Measurements from ENCODE around the gene APRT. TPM values are rescaled to one million over a fixed set of nuclear protein-coding genes. Genes with fewer than 3 reads are reported as not detected.

Gene APRT
- total RNA-seq, 2 donors from 2014 or later, result 200 to 230 TPM

GRCh38 chr16:88833086-88833485 is 21.4 kb upstream of the APRT start:
- Histone ChIP-seq H3K27ac (ENCODE audit: low read depth, low read length) (no peak overlapping the region), H3K4me1 (ENCODE audit: control insufficient read depth, insufficient read depth, low read length) (no peaks in the 10 kb centered on the region), H3K4me3 (ENCODE audit: low read length) (no peak overlapping the region), H3K36me3 (ENCODE audit: control insufficient read depth, insufficient read depth, low read length) (no peaks in the 10 kb centered on the region), H3K9me3 (ENCODE audit: control insufficient read depth, low read length) (no peaks in the 10 kb centered on the region), H3K27me3 (ENCODE audit: control insufficient read depth, insufficient read depth, low read length, poor library complexity, severe bottlenecking) (no peaks in the 10 kb centered on the region), H3K9ac (ENCODE audit: extremely low read depth, low read length, poor library complexity, severe bottlenecking) (no peak overlapping the region)
- TF ChIP-seq CTCF (conservative IDR thresholded peaks at IDR 0.05), result no peak
- H3K4me1 Mint-ChIP-seq, result no peaks in the 10 kb centered on the region
- H3K9me3 Mint-ChIP-seq, result no peaks in the 10 kb centered on the region
- WGBS, 2 experiments (ENCODE audit: insufficient coverage in 1 of 2, insufficient read length in 1 of 2), result 95 to 100% methylated on average over 6 to 13 of the region's 13 CpGs
- H3K36me3 Mint-ChIP-seq (ENCODE audit: low read depth), result peaks cover 5% of the 10 kb centered on the region
- DNase-seq, result no peak
- no peak overlapping the region for H3K27ac Mint-ChIP-seq
- no peaks in the 10 kb centered on the region for H3K27me3 Mint-ChIP-seq (ENCODE audit: insufficient read depth)
- H3K4me3 Mint-ChIP-seq, result no peak overlapping the region

GRCh38 chr16:88831838-88832237 is 20.1 kb upstream of the APRT start:
- H3K4me1 ChIP-seq (ENCODE audit: control insufficient read depth, insufficient read depth, low read length), result no peaks in the 10 kb centered on the region
- no peak overlapping the region for H3K9ac ChIP-seq (ENCODE audit: extremely low read depth, low read length, poor library complexity, severe bottlenecking)
- H3K27me3 ChIP-seq (ENCODE audit: control insufficient read depth, insufficient read depth, low read length, poor library complexity, severe bottlenecking), result no peaks in the 10 kb centered on the region
- Mint-ChIP-seq H3K9me3 (no peaks in the 10 kb centered on the region), H3K4me3 (no peak overlapping the region), H3K27me3 (ENCODE audit: insufficient read depth) (no peaks in the 10 kb centered on the region), H3K36me3 (ENCODE audit: low read depth) (peaks cover 5% of the 10 kb centered on the region), H3K27ac (no peak overlapping the region), H3K4me1 (no peaks in the 10 kb centered on the region)
- no peak overlapping the region for H3K4me3 ChIP-seq (ENCODE audit: low read length)
- H3K9me3 ChIP-seq (ENCODE audit: control insufficient read depth, low read length), result no peaks in the 10 kb centered on the region
- no peak for DNase-seq
- peak; percentile 40 for TF ChIP-seq CTCF (conservative IDR thresholded peaks at IDR 0.05)
- WGBS, 2 experiments (ENCODE audit: insufficient coverage in 1 of 2, insufficient read length in 1 of 2), result 86 to 89% methylated on average over 8 to 13 of the region's 13 CpGs
- H3K27ac ChIP-seq (ENCODE audit: low read depth, low read length), result no peak overlapping the region
- no peaks in the 10 kb centered on the region for H3K36me3 ChIP-seq (ENCODE audit: control insufficient read depth, insufficient read depth, low read length)

GRCh38 chr16:88830783-88831182 is 19.1 kb upstream of the APRT start:
- Histone ChIP-seq H3K36me3 (ENCODE audit: control insufficient read depth, insufficient read depth, low read length) (no peaks in the 10 kb centered on the region), H3K27ac (ENCODE audit: low read depth, low read length) (no peak overlapping the region), H3K9me3 (ENCODE audit: control insufficient read depth, low read length) (no peaks in the 10 kb centered on the region), H3K4me1 (ENCODE audit: control insufficient read depth, insufficient read depth, low read length) (no peaks in the 10 kb centered on the region), H3K27me3 (ENCODE audit: control insufficient read depth, insufficient read depth, low read length, poor library complexity, severe bottlenecking) (no peaks in the 10 kb centered on the region), H3K4me3 (ENCODE audit: low read length) (no peak overlapping the region), H3K9ac (ENCODE audit: extremely low read depth, low read length, poor library complexity, severe bottlenecking) (no peak overlapping the region)
- Mint-ChIP-seq H3K27ac (no peak overlapping the region), H3K27me3 (ENCODE audit: insufficient read depth) (no peaks in the 10 kb centered on the region), H3K4me3 (no peak overlapping the region), H3K4me1 (no peaks in the 10 kb centered on the region), H3K9me3 (no peaks in the 10 kb centered on the region), H3K36me3 (ENCODE audit: low read depth) (peaks cover 5% of the 10 kb centered on the region)
- no peak for DNase-seq
- 93 to 95% methylated on average over 8 to 14 of the region's 14 CpGs for WGBS, 2 experiments (ENCODE audit: insufficient coverage in 1 of 2, insufficient read length in 1 of 2)
- TF ChIP-seq CTCF (conservative IDR thresholded peaks at IDR 0.05), result no peak

Measured in endodermal cell (in vitro differentiated cells).